Muscle of arm (tissue), 12 donors: ENCODE results near the gene RALGPS2. TPM values are rescaled to one million over a fixed set of nuclear protein-coding genes. Genes with fewer than 3 reads are reported as not detected.

ENCODE experiments used
- DNase-seq: peaks from one replicate; pipeline ENCODE4 v3.0.0-alpha.2; 2013
- polyA plus RNA-seq, 12 donors: library from polyadenylated mRNA; unstranded; fragments of 120-200 nt; gene quantifications; one replicate each; pipeline ENCODE4 v1.2.1, GENCODE V29; 2013; ENCODE audit not compliant: insufficient read length in 12 of 12

RALGPS2 gene
- polyA plus RNA-seq, 12 donors = 31.6 to 61.3 (median 42.8) TPM; not detected in 1

DNA sequence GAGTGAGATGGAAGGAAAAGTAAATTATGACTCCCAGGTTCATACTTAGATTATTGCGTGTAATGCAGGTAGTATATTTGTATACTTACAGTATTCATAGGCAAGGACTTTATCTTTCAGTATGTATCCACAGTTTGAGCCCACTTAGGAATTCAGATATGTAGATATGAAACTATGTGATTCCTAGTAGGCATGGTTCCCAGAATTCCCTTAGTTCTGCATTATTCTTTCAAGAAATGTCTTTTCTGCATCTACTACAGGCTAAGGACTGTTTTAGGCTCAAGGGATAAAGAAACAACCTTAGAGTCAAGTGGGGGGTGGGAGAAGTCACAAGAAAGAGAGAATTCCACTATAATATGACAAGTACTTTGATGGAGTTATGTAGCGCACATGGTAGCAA lies 132.1 kb downstream of the RALGPS2 start:
- DNase-seq = no peak

DNA sequence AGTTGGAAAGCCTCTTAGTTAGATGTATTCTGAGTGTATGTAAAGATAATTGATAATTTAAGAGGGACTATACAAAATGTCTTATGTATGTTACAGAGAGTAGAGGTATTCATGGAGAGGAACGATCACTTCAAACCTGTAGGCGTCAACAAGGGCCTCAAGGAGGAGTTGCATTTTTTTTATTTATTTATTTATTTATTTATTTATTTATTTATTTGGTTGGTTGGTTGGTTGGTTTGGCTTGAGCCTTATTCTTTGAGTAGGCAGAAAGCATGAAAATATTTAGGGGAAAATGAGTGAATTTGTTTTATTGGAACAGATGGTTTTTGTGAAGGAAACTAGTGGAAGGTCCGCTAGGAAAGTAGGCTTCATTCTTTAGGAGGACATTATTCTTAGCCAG lies 137.4 kb downstream of the RALGPS2 start:
- no peak for DNase-seq

DNA sequence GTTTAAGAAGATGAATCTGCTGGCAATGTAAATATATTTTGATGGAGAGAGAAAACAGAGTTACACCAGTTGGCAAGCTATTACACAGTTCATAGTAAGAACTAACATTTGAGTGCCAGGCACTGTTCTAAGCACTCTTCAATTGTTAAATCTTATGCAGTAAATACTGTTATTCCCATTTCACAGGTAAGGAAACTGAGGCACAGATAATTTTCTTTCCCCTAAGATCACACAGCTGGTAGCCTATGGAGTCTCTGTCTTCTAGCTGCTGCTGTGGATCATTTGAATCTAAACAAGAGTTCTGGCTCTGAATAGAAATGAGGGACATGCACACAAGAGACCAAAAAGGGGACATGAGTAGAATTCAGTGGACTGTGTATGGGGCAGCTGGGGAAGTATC lies 137.8 kb downstream of the RALGPS2 start:
- DNase-seq = no peak

DNA sequence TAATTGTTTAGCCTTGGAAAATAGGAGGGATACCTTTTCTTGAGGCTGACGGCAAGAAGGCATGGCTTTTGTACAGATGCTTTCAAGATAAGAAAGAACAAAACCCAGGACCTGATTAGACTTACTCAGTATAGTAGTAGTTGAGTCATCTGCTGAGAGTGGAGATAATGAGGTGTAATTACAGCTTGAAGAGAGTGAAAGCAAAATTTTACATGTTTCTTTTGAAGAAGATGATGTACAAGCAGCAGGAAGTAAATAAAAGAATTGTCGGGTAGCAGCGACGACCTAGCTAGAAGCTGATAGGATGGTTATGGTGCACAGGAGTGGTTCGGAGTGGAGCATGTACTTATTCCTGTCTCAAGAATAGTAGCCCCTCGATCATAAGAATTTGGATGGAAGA lies 139.3 kb downstream of the RALGPS2 start:
- no peak for DNase-seq

DNA sequence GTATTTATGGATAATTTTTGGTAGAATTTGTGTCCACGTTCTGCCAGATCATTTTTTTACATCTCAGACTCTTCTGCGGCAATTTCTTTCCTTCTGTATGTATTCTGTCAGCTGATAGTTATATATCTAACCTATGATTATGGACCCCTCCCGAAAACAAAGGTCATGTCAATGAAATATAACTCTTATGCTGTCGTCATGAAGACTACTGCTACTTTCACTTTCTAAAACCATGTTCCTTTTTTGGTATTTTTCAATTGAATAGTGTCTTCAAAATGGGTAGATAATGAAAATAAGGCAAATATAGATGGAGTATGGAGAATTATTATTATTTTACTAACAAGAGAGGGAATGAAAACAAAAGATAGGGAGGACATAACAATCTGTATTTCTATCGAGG lies 142.6 kb downstream of the RALGPS2 start:
- DNase-seq = peak; percentile 69

DNA sequence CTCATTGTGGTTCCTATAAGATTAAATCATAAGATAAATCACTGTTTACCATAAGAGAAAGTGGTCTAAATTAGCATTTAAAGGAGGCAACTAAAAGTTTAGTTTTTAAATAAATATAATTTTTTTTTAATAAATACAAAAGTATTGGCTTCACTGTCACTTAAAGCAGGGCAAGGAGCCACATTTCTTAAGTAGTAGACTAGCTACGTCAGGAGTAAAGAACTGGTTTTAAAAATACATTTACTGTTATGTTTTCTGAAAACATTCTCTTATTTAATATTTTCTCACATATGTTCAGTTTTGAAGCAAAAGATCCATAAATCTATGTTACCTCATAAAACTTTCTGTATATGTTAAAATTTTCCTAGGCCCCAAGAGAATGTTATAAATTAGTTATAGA lies 143.7 kb downstream of the RALGPS2 start:
- DNase-seq = no peak

DNA sequence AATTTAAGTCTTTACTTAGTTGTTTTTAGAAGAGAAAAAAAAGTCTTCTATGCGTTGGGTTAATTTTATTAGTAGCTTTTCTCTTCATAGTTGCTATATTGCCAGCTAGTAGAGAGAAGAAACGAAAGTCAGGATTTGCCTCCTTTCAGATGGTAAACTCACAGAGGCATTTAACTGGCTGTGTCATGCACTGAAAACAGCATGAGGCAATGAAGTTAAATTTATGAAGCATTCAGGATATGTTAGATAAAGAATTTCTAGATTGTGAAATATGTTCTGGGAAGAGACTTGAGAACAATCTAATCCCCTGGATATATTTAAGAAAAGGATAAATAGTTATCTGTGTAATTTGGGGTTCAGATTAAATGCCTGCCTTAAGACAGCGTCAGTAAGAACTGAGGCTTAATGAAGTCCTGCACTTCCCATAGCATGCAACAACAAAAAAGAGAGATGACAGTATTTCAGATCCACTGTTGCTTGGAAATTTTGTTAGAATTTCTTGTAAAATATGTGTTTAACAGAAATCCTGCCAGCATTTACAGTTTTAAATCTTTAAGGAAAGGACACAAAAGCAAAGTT lies 144.2 kb downstream of the RALGPS2 start:
- no peak for DNase-seq

DNA sequence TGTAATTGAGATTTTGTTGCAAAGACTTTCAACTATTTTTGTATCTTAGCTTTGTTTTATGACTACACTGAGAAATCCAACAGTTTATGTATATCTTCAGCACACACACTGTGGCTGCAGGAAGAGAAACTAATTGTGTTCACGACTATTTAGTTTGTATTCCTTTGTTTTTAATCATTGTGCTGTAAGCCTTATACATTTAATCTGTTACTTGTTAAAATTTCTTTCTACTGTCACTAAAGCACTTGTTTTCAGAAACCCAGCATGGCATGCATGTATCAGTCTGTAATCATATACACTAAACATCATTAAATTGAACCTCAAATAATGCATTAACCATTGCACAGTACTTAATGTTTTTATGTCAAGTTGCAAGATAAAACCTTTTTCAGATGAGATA lies 145.2 kb downstream of the RALGPS2 start:
- no peak for DNase-seq

DNA sequence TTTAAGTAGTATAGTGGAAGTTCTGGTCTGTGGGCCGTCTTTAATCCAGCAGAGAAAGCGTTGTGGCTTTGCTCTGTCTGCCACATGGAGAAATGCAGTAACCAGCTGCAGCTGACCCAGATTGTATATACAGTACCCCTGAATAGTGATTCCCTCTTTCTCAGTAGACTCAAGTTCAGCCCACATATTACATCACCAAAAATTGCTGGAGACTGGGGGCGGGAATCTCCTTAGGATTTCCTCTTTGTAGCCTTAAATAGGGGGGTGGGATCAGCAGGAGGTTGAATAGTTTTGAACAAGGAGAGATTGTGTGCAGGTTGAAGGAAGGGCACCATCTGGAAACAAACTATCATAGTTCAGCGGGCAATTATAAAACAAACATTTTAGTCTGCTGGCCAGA lies 145.9 kb downstream of the RALGPS2 start, which contains the start of gene ANGPTL1:
Gene ANGPTL1 (minus strand): TSS at position 134 of the 400 bp plus-strand sequence. CDS start 5,301 bp downstream, outside the sequence.
- DNase-seq = peak; percentile 86

DNA sequence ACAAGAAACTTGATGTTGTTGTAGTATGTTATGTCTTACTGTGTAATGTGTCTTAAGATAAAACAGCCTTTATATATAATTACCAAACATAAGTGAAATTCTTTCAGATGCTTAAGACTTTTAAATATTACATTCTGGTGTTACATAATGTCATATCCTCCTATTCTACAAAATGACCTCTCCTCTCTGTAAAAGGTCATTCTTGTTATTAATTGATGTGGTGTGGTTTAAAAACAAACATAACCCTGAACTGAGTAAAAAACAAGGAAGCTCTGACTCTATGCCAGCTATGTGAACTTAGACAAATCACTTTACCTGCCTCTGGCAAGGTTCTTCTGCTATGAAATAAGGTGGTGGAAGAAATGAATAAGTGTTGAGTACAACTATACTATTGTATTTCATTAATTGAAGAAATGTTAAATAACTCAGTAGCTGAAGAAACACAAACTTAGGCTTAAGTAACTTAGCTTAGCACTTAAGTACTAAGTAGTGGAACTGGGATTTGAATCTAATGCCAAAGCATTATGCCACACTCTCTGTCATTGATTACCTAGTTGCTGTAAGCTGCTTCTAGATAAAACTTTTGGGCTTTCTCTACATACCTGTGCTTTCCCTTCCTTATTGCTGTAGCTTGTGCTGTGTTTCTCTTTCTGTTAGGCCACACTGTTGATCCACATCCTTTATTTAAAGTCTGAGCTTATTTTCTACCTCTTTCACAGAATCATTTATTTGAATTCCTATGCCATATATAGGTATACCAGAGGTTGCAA lies 146.7 kb downstream of the RALGPS2 start:
- DNase-seq = no peak

DNA sequence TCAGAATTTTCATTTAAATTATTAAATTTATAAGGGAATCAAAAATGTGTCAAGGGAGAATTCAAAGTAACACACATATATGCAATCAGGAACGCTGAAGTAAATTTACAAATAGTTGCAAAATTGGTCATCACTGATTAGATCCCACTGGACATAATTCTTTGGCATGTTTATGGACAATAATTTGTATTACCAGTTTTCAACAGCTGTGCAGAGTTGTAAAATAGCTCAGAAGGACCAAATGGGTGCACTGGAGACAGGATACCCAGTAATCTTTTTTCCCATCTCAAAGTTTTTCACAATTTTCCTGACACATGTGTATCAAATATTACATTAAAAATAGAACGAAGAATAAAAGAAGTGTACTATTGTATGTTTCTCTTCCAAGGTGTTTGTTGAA lies 149.9 kb downstream of the RALGPS2 start:
- DNase-seq = no peak

DNA sequence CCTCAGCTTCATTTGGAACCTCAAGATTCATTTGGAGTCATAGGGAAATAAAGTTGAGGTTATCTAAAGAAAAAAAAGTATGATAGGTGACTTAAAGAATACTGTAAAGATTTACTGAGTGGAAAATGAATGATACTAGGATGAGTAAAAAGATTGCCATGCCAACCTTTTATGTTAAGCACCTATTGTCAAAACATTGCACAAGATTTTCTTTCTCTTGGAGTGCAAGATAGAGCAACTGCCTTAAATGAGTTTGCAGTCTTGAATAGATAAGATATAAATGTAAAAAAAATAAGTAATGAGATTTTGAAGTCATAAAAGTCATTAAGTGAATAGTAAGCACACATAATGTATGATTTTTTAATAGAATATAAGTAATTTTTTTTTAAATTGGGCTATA lies 150.9 kb downstream of the RALGPS2 start:
- DNase-seq = no peak

DNA sequence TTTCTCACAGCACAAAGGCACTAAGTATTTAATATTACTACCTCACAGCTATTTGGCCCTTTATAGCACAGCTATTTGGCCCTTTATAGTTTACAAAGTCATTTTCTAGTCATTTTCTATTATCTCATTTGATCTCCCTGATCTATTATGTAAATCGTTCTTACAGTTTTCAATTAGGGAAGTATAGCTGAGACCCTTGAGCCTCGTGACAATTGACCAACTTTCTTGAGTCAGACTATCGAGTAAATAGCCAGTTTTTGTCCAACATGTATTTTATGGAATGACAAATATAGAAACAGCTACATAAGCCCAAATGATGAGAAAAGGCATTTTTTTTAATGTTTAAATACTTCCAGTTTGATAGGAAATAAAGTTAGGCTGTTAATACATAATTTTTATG lies 152.9 kb downstream of the RALGPS2 start:
- no peak for DNase-seq

DNA sequence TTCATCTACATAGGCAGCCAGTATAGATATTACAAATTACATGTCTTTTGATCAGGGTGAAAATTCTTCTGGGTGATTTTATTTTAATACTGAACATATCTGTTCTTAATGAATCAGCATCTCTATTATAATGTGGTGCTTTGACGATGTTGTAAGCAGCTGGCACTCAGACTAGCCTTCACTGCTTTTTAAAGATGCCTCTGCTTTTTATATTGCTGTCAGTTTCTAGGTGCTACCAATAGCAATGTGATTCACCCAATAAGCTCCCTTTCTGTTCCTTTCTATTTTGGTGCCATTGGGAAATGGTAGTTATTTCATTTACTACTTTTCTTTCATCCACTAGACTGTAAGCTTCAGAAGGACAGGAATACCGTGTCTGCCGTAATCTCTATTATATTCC lies 156.9 kb downstream of the RALGPS2 start:
- no peak for DNase-seq

DNA sequence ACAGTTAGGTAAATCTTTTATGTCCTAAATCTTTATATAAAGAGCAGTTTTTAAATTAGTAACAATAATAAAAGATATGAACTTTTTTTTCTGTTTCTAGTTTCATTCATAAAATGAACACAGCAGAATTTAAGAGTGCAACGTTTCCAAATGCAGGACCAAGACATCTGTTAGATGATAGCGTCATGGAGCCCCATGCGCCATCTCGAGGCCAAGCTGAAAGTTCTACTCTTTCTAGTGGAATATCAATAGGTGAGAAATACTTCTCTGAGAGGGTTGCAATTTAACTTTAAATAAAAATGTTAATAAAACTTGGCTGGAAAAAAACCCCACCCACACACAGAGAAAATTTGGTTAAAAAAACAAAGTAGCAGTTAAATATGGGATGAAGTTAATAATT lies 160.8 kb downstream of the RALGPS2 start:
- DNase-seq = no peak

DNA sequence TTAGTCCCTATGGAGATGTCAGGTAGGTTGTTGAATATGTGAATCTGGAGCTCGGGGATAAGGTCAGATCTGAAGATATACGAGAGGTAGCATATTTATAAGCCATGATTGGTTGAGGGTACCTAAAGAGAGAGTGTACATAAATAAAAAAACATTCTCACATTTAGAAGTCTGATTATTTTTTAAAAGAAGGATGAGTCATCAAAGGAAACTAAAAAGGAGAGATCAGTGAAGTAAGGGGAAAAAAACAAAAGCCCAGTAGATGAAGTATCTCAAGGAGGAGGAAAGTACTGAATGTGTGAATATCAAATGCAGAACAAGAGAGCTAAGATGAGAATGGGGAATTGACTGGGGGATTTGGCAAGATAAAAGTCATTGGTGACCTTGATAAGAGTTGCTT lies 161.5 kb downstream of the RALGPS2 start:
- DNase-seq = no peak

DNA sequence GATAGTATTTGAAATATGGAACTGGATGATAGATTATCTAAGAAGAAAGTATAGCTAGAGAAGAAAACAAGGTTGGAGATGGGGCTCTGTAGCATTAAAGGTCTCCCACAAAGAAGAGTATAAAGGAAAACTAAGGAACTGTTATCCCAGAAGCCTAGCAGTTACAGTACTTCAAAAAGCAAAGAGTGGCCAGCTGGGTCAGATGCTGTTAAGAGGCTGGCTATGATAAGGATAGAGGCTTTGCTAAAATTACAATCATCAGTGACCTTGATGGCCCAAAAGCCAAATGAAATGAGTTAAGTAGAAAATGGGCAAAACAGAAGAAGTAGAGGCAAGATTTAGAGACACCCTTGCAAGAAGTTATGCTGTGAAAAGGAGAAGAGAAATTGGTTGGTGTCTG lies 170.9 kb downstream of the RALGPS2 start:
- no peak for DNase-seq

DNA sequence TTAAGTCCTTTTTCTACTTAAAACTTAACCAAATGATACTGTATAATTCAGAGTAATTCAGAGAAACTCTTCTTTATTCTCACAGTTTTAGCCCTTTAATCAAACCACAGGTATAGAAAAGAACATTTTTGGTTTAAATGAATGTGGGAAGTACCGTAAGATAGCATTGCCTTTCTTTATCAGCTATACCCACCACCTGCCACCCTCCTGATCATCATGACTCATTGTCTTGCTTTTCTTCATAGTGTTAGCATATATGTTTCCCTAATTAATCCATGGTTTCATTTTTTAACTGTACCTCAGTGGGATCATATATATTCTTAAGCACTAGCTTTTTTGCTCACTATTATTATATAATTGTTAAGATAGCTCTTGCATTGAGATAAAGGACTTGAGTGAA lies 173.4 kb downstream of the RALGPS2 start:
- no peak for DNase-seq

DNA sequence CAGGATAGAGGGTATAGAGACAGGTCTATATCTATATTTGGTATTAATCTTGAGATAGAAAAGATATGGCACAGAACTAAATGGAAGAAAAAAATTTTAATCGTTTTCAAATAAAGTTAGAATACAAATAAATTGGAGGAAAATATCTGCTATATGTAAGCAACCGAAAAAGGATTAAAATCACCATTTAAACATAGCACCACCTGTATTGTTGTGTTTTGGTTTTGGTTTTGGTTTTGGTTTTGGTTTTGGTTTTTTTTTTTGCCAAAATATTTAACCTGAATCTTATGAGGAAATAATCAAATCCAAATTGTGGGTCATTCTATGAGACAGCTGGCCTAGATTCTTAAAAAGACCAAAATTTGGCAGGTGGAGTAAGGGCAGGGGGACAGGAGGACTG lies 174.4 kb downstream of the RALGPS2 start:
- no peak for DNase-seq

DNA sequence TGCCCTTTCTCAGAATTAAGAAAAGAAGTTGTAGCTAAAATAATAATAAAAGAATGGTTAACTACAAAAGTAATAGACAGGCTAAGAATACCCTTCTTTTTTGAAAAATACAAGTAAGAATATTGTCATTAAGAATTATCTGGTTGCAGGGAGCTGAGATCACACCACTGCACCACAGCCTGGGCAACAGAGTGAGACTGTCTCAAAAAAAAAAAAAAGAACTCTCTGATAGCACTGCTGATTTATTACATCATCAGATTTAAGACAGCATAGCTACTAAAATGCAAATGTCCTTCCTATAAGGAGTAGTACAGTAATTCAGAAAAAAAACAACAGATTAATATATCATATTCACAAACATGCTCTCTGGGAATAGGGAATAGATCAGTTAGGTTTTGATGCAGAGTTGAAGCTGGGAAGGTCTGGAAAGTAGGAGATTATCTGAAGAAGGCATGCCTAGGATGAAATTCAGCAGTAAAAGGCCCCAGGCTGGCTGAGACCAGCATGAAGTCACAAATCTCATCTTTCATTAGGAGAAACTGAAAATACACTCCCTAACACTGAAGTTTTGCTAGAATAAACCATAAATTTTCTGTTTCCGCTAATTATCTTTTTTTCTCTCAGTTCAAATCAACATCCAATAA lies 176.6 kb downstream of the RALGPS2 start:
- no peak for DNase-seq

DNA sequence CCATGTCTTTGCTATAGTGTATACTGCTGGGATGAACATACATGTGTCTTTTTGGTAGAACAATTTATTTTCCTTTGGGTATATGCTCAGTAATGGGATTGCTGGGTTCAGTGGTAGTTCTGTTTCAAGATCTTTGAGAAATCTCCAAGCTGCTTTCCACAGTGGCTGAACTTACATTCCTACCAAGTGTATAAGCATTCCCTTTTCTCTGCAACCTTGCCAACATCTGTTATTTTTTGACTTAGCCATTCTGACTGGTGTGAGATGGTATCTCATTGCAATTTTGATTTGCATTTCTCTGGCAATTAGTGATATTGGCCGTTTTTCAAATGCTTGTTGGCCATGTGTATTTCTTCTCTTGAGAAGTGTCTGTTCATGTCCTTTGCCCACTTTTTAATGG lies 183.3 kb downstream of the RALGPS2 start:
- DNase-seq = no peak

DNA sequence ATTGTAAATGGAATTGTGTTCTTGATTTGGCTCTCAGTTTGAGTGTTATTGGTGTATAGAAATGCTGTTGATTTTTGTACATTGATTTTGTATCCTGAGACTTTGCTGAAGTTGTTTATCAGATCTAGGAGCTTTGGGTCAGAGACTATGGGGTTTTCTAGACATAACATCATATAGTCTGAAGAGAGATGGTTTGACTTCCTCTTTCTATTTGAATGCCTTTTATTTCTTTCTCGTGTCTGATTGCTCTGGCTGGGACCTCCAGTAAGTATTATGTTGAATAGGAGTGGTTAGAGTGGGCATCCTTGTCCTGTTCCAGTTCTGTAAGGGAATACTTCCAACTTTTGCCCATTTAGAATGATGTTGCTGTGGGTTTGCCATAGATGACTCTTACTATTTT lies 185.0 kb downstream of the RALGPS2 start:
- no peak for DNase-seq

DNA sequence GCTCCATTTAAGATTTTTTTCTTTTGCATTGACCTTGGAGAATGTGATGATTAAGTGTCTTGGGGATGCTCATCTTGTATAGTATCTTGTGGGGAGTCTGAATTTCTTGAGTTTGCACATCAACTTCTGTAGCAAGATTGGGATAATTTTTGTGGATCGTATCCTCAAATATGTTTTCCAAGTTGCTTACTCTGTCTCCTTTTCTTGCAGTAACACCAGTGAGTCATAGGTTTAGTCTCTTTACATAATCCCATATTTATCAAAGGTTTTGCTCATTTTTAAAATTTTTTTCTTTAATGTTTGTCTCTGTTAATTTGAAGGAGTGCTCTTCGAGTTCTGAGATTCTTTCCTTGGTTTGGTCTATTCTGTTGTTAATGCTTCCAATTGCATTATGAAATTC lies 187.6 kb downstream of the RALGPS2 start:
- no peak for DNase-seq
